Hepatocyte (in vitro differentiated cells): ENCODE measurements around the gene PEX1. TPM values are rescaled to one million over a fixed set of nuclear protein-coding genes. Genes with fewer than 3 reads are reported as not detected.

Experiments
- DNase-seq: peaks from one replicate; pipeline ENCODE4 v3.0.0-alpha.2; 2016; ENCODE audit warnings: low spot score
- H2AFZ ChIP-seq: fragments of 200-600 bp; sonication (generic); 2 replicates; pipeline ENCODE4 v1.6.0; 2016; ENCODE audit warnings: antibody characterized with exemption, mild to moderate bottlenecking
- H3K27ac ChIP-seq: fragments of 200-600 bp; sonication (generic); 2 replicates; pipeline ENCODE4 v1.5.1; 2016; ENCODE audit warnings: mild to moderate bottlenecking
- H3K27me3 ChIP-seq: fragments of 200-600 bp; sonication (generic); 2 replicates; pipeline ENCODE4 v1.6.1; 2016
- H3K36me3 ChIP-seq: fragments of 200-600 bp; sonication (generic); replicated peaks from 2 replicates; pipeline ENCODE4 v1.5.1; 2016; ENCODE audit warnings: low read depth; ENCODE audit not compliant: insufficient read depth
- H3K4me1 ChIP-seq: fragments of 200-600 bp; sonication (generic); 2 replicates; pipeline ENCODE4 v1.5.1; 2016; ENCODE audit warnings: mild to moderate bottlenecking, moderate library complexity; ENCODE audit not compliant: insufficient read depth
- H3K4me2 ChIP-seq: fragments of 200-600 bp; sonication (generic); 2 replicates; pipeline ENCODE4 v1.6.0; 2016
- H3K4me3 ChIP-seq: fragments of 200-600 bp; sonication (generic); 2 replicates; pipeline ENCODE4 v1.5.1; 2016; ENCODE audit warnings: mild to moderate bottlenecking
- H3K79me2 ChIP-seq: fragments of 200-600 bp; sonication (generic); 2 replicates; pipeline ENCODE4 v1.6.0; 2017; ENCODE audit warnings: mild to moderate bottlenecking
- H3K9me2 ChIP-seq: fragments of 200-600 bp; sonication (generic); replicated peaks from 2 replicates; pipeline ENCODE4 v1.6.0; 2017; ENCODE audit warnings: mild to moderate bottlenecking; ENCODE audit not compliant: insufficient read depth
- H3K9me3 ChIP-seq: fragments of 200-600 bp; sonication (generic); 2 replicates; pipeline ENCODE4 v1.5.1; 2016; ENCODE audit warnings: low read depth, mild to moderate bottlenecking
- H4K20me1 ChIP-seq: fragments of 200-600 bp; sonication (generic); 2 replicates; pipeline ENCODE4 v1.6.0; 2016; ENCODE audit warnings: mild to moderate bottlenecking; ENCODE audit not compliant: insufficient read depth, poor library complexity, severe bottlenecking
- EZH2 ChIP-seq: fragments of 200-600 bp; sonication (generic); IDR thresholded peaks from 2 replicates; pipeline ENCODE4 v1.6.1; 2016; ENCODE audit warnings: antibody characterized with exemption, mild to moderate bottlenecking, borderline replicate concordance
- EZH2phosphoT487 ChIP-seq: fragments of 200-600 bp; sonication (generic); IDR thresholded peaks from one replicate; pipeline ENCODE4 v1.6.1; 2018; ENCODE audit warnings: antibody characterized with exemption, mild to moderate bottlenecking, low read depth, moderate library complexity; ENCODE audit not compliant: unreplicated experiment, severe bottlenecking
- WGBS: methylation state at CpG from one replicate; pipeline ENCODE4 v1.1.6; 2016; ENCODE audit warnings: low lambda C conversion rate; ENCODE audit errors: missing lambda C conversion rate; 5-methylcytosine and 5-hydroxymethylcytosine counted together
- polyA plus RNA-seq: library from polyadenylated mRNA; unstranded; fragments of >200 nt; fragmentation: Nextera tagmentation; extraction: Ambion mirVana; gene quantifications from 2 replicates; pipeline ENCODE4 v1.2.1, GENCODE V29; 2016
- total RNA-seq: library from RNA; depleted of rRNA; stranded (reverse); fragments of >200 nt; gene quantifications from 2 replicates; pipeline ENCODE4 v1.2.3, GENCODE V29; 2014
- TF ChIP-seq, protein P1 (sequence below): fragments of 200-600 bp; sonication (generic); IDR thresholded peaks from 2 replicates; pipeline ENCODE4 v1.5.1; 2016; ENCODE audit warnings: antibody characterized with exemption, mild to moderate bottlenecking; ENCODE audit not compliant: poor library complexity

PEX1 gene
- total RNA-seq: 20.1 and 23.2 TPM in 2 replicates
- 6.8 and 10.6 TPM in 2 replicates for polyA plus RNA-seq

DNA sequence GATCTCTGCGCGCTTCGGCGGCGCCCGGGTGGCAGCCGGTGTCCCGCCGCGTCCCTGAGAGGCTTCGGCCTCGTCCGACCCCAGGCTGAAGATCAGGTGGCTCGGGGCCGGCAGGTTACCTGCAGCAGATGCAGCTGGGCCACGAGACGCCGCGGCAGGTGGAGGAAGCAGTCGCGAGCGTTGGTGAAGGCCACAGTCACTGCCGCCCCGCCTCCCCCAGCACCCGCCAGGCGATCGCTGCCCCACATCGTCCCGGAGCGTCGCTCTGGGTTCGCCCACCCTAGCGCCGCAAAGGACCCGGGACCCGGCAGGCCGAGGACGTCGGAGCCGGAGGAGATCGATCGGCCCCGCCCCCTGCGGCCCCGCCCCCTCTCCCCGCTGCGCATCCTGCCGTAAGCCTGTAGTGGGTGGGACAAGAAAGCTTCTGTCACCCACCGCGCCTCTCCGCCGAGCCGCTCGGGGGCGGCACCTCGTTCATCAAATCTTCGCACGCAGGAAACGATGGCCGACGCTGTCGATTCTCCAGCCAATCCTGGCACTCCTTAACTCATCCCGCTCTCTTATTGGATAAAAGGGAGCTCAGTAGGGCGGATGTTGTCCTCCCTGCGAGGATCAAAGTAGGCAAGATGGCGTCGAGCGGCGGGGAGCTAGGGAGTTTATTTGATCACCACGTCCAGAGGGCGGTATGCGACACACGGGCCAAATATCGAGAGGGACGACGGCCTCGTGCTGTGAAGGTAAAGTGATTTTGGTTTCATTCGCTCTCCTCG lies at the start of gene PEX1, which contains the start of gene RBM48:
Gene PEX1 (minus strand): TSS at position 333 of the 770 bp plus-strand sequence. CDS start 85 bp downstream, at position 248.
Gene RBM48 (plus strand): TSS at position 608 of the 770 bp plus-strand sequence. CDS start 19 bp downstream, at position 627.
- Histone ChIP-seq H3K9me3 (no peaks in the 10 kb centered on the region), H3K36me3 (no peaks in the 10 kb centered on the region), H3K79me2 (peaks cover 66% of the 10 kb centered on the region), H3K27ac (peak within 1 kb of the TSS; percentile 88), H3K4me2 (peak within 1 kb of the TSS; percentile 93), H3K4me3 (peak within 1 kb of the TSS; percentile 70), H3K27me3 (no peaks in the 10 kb centered on the region), H4K20me1 (no peaks in the 10 kb centered on the region), H3K4me1 (peaks cover 12% of the 10 kb centered on the region), H2AFZ (peak within 1 kb of the TSS; percentile 95), H3K9me2 (no peaks in the 10 kb centered on the region)
- DNase-seq: peak; percentile 99
- under 1% methylated on average over 47 of the region's 79 CpGs for WGBS
- TF ChIP-seq, protein P1, sequence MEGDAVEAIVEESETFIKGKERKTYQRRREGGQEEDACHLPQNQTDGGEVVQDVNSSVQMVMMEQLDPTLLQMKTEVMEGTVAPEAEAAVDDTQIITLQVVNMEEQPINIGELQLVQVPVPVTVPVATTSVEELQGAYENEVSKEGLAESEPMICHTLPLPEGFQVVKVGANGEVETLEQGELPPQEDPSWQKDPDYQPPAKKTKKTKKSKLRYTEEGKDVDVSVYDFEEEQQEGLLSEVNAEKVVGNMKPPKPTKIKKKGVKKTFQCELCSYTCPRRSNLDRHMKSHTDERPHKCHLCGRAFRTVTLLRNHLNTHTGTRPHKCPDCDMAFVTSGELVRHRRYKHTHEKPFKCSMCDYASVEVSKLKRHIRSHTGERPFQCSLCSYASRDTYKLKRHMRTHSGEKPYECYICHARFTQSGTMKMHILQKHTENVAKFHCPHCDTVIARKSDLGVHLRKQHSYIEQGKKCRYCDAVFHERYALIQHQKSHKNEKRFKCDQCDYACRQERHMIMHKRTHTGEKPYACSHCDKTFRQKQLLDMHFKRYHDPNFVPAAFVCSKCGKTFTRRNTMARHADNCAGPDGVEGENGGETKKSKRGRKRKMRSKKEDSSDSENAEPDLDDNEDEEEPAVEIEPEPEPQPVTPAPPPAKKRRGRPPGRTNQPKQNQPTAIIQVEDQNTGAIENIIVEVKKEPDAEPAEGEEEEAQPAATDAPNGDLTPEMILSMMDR: peak; percentile 57
- TF ChIP-seq EZH2 (no peak), EZH2phosphoT487 (no peak)

DNA sequence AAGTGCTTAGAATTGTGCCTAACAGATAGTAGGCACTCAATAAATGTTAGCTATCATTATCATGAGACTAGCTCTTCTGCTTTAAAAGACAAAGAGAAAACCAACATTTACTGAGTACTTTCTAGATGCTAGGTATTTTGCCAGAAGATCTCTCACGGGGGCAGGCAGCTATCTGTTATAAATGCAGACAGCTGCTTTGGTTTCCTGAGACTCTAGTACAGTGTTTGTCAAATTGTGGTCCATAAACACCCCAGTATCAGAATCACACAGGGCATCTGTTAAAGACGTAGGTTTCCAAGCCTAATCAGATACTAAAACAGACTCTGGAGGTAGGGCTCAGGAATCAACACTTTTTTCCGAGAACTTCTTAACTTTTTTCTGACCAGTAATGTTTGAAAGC lies 48.0 kb upstream of the PEX1 start:
- no peaks in the 10 kb centered on the region for H3K36me3 ChIP-seq
- no peaks in the 10 kb centered on the region for H3K4me1 ChIP-seq
- no peaks in the 10 kb centered on the region for H3K9me2 ChIP-seq
- H3K79me2 ChIP-seq: peaks cover 30% of the 10 kb centered on the region
- H4K20me1 ChIP-seq: peaks cover 13% of the 10 kb centered on the region
- no peaks in the 10 kb centered on the region for H3K9me3 ChIP-seq
- no peak overlapping the region for H3K4me3 ChIP-seq
- 91% methylated on average over 3 of the region's 3 CpGs for WGBS
- H3K4me2 ChIP-seq: no peak overlapping the region
- no peak overlapping the region for H2AFZ ChIP-seq
- DNase-seq: no peak
- TF ChIP-seq, protein P1: no peak
- TF ChIP-seq EZH2: no peak
- no peak for TF ChIP-seq EZH2phosphoT487
- H3K27ac ChIP-seq: no peak overlapping the region
- H3K27me3 ChIP-seq: no peaks in the 10 kb centered on the region

DNA sequence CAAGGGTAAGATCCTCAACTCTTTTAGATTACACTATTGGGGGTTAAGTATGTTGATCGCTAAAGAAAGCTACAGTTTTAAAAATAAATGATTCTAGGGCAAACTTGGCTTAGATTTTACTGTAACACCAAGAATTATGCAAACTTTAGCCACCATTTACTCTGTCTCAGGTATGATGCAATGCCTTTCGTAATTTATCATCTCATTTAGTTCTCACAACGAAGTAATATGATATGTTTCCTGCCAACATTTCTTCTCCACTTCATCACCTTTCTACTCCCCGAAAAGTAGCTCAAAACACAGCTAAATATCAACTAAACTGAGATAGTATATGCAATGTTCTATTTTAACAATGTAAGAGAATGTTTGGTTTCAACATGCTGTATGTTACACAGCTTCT lies 40.8 kb upstream of the PEX1 start:
- Histone ChIP-seq H3K27ac (no peak overlapping the region), H3K36me3 (no peaks in the 10 kb centered on the region), H3K27me3 (no peaks in the 10 kb centered on the region), H3K9me2 (no peaks in the 10 kb centered on the region), H4K20me1 (no peaks in the 10 kb centered on the region), H3K79me2 (peaks cover 3% of the 10 kb centered on the region), H3K4me2 (no peak overlapping the region), H2AFZ (no peak overlapping the region), H3K9me3 (no peaks in the 10 kb centered on the region), H3K4me3 (no peak overlapping the region), H3K4me1 (no peaks in the 10 kb centered on the region)
- no peak for DNase-seq
- WGBS: 89% methylated on average over 4 of the region's 4 CpGs
- no peak for TF ChIP-seq EZH2phosphoT487
- TF ChIP-seq, protein P1: no peak
- TF ChIP-seq EZH2: no peak
